Tibial nerve (tissue), 4 donors: ENCODE results near the gene SYT1. TPM values are rescaled to one million over a fixed set of nuclear protein-coding genes. Genes with fewer than 3 reads are reported as not detected.

Experiments used
- DNase-seq, 2 donors: peaks; one replicate each; pipeline ENCODE4 v3.0.0-alpha.2; 2019; ENCODE audit warnings: low spot score in 2 of 2
- H3K27ac ChIP-seq, 4 donors: fragments of 200-600 bp; sonication (generic) in 3 of 4; one replicate each; pipeline ENCODE4 v1.5.1; 2017 to 2019; ENCODE audit warnings: mild to moderate bottlenecking in 1 of 4
- H3K27me3 ChIP-seq, 2 donors: fragments of 200-600 bp; sonication (generic) in 1 of 2; one replicate each; pipeline versions ENCODE4 v1.5.1 to v1.6.0; 2017 to 2019
- H3K36me3 ChIP-seq, 3 donors: fragments of 200-600 bp; sonication (generic); one replicate each; pipeline ENCODE4 v1.5.1; 2018 to 2019
- H3K4me1 ChIP-seq, 4 donors: fragments of 200-600 bp; sonication (generic) in 3 of 4; one replicate each; pipeline ENCODE4 v1.5.1; 2017 to 2019
- H3K4me3 ChIP-seq, 4 donors: fragments of 200-600 bp; sonication (generic) in 3 of 4; one replicate each; pipeline ENCODE4 v1.5.1; 2017 to 2019; ENCODE audit warnings: mild to moderate bottlenecking in 1 of 4, moderate library complexity in 1 of 4
- H3K9me3 ChIP-seq, 4 donors: fragments of 200-600 bp; sonication (generic) in 3 of 4; one replicate each; pipeline ENCODE4 v1.5.1; 2017 to 2019
- EP300 ChIP-seq, 2 donors: sonication (generic); formaldehyde crosslinking; IDR thresholded peaks; one replicate each; pipeline ENCODE4 v1.6.1; 2017; ENCODE audit warnings: antibody characterized with exemption in 2 of 2, mild to moderate bottlenecking in 1 of 2
- POLR2A ChIP-seq, 2 donors: fragments of 450-650 bp; IDR thresholded peaks; one replicate each; pipeline ENCODE4 v1.6.1; 2017; ENCODE audit warnings: antibody characterized with exemption in 2 of 2, mild to moderate bottlenecking in 2 of 2, moderate library complexity in 2 of 2
- WGBS, 2 donors: methylation state at CpG; one replicate each; pipeline ENCODE4 v1.1.5; 2018; 5-methylcytosine and 5-hydroxymethylcytosine counted together
- total RNA-seq, 4 donors: library from RNA; depleted of rRNA; stranded (reverse); fragments of >200 nt; gene quantifications; one replicate each; pipeline ENCODE4 v1.1.0, GENCODE V29; 2016
- TF ChIP-seq, protein P1 (sequence below), 5 experiments: fragments of 200-600 bp in 3 of 5; fragments of 450-650 bp in 2 of 5; sonication (generic) in 3 of 5; IDR thresholded peaks; one replicate each; pipeline ENCODE4 v1.5.1; 2016 to 2019; ENCODE audit warnings: antibody characterized with exemption in 5 of 5, mild to moderate bottlenecking in 3 of 5, moderate library complexity in 2 of 5

The SYT1 gene
- total RNA-seq, 4 donors from 2014 or later, result 1.8 to 10.3 (median 4.7) TPM

DNA sequence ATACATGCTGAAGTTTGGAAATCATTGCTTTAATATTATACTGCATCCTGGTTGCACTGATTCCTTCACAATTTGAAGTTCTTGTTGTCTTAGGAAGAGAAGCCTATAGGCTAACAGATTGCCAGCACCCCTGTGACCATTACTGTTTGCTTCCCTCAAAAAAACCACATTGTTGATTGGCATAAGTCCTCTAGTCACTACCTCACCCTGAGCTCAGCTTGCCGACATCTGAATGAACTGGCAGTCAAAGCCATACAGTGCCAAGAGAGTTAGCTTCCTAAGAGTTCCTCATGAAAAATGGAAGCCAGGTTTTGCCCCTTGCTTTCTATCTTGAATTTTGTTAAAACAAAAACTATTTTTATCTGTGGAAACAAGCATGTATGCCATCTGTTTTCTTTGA is 276.1 kb downstream of the SYT1 start:
- TF ChIP-seq, protein P1, sequence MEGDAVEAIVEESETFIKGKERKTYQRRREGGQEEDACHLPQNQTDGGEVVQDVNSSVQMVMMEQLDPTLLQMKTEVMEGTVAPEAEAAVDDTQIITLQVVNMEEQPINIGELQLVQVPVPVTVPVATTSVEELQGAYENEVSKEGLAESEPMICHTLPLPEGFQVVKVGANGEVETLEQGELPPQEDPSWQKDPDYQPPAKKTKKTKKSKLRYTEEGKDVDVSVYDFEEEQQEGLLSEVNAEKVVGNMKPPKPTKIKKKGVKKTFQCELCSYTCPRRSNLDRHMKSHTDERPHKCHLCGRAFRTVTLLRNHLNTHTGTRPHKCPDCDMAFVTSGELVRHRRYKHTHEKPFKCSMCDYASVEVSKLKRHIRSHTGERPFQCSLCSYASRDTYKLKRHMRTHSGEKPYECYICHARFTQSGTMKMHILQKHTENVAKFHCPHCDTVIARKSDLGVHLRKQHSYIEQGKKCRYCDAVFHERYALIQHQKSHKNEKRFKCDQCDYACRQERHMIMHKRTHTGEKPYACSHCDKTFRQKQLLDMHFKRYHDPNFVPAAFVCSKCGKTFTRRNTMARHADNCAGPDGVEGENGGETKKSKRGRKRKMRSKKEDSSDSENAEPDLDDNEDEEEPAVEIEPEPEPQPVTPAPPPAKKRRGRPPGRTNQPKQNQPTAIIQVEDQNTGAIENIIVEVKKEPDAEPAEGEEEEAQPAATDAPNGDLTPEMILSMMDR (IDR thresholded peaks at IDR 0.05), result no peak
- TF ChIP-seq POLR2A (IDR thresholded peaks at IDR 0.05), result no peak
- no peak for TF ChIP-seq EP300 (IDR thresholded peaks at IDR 0.05)
- H3K9me3 ChIP-seq, result no peaks in the 10 kb centered on the region
- 76 to 95% methylated on average over 1 of the region's 1 CpG for WGBS, 2 donors
- no peak overlapping the region for H3K4me3 ChIP-seq
- no peaks in the 10 kb centered on the region for H3K27me3 ChIP-seq
- H3K4me1 ChIP-seq, result no peaks in the 10 kb centered on the region
- no peaks in the 10 kb centered on the region for H3K36me3 ChIP-seq
- no peak for DNase-seq
- no peak overlapping the region for H3K27ac ChIP-seq

GRCh38 chr12:79141776-79142175 is 277.2 kb downstream of the SYT1 start:
- H3K9me3 ChIP-seq, result no peaks in the 10 kb centered on the region
- no peak overlapping the region for H3K4me3 ChIP-seq
- no peak overlapping the region for H3K27ac ChIP-seq
- TF ChIP-seq POLR2A (IDR thresholded peaks at IDR 0.05) (no peak), EP300 (IDR thresholded peaks at IDR 0.05) (no peak)
- TF ChIP-seq, protein P1 (IDR thresholded peaks at IDR 0.05), result no peak
- H3K36me3 ChIP-seq, result no peaks in the 10 kb centered on the region
- H3K27me3 ChIP-seq, result no peaks in the 10 kb centered on the region
- H3K4me1 ChIP-seq, result no peaks in the 10 kb centered on the region
- 79 to 85% methylated on average over 2 of the region's 2 CpGs for WGBS, 2 donors
- DNase-seq, result no peak

- Histone ChIP-seq H3K36me3 (no peaks in the 10 kb centered on the region), H3K4me1 (no peaks in the 10 kb centered on the region), H3K9me3 (no peaks in the 10 kb centered on the region), H3K4me3 (no peak overlapping the region), H3K27me3 (no peaks in the 10 kb centered on the region), H3K27ac (no peak overlapping the region)
- TF ChIP-seq EP300 (IDR thresholded peaks at IDR 0.05) (no peak), POLR2A (IDR thresholded peaks at IDR 0.05) (no peak)
- TF ChIP-seq, protein P1 (IDR thresholded peaks at IDR 0.05), result no peak
- no peak for DNase-seq
- WGBS, 2 donors, result 74 to 76% methylated on average over 2 of the region's 2 CpGs
Observed at GRCh38 chr12:79143803-79144202, 279.2 kb downstream of the SYT1 start.

DNA sequence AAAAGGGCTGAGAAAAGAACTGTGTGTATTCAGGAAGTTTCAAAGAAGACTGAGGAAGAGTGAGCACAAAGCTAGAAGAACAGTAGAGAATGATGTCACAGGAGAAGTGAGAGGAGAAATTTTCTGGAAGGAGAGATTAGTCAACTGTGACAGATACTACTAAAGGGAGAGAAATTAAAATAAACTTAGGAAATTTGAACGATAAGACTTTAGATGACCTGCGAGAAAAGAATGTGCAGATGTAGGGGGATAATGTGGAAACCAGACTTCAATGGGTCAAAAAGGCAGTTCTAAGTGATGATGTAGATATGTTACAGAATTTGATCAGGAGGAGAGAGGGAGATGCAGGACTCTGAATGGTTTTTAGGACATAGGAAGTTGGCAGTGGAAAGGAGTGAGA is 287.4 kb downstream of the SYT1 start:
- no peak for DNase-seq
- WGBS, 2 donors, result 70 to 74% methylated on average over 2 of the region's 2 CpGs
- Histone ChIP-seq H3K4me1 (no peaks in the 10 kb centered on the region), H3K27ac (no peak overlapping the region), H3K9me3 (no peaks in the 10 kb centered on the region), H3K4me3 (no peak overlapping the region), H3K27me3 (no peaks in the 10 kb centered on the region), H3K36me3 (no peaks in the 10 kb centered on the region)
- TF ChIP-seq POLR2A (IDR thresholded peaks at IDR 0.05), result no peak
- TF ChIP-seq, protein P1 (IDR thresholded peaks at IDR 0.05), result no peak
- TF ChIP-seq EP300 (IDR thresholded peaks at IDR 0.05), result no peak

GRCh38 chr12:79155683-79156082 is 291.1 kb downstream of the SYT1 start:
- 37 to 46% methylated on average over 3 of the region's 3 CpGs for WGBS, 2 donors
- no peak overlapping the region for H3K27ac ChIP-seq
- H3K4me3 ChIP-seq, result no peak overlapping the region
- no peak for DNase-seq
- no peaks in the 10 kb centered on the region for H3K4me1 ChIP-seq
- no peaks in the 10 kb centered on the region for H3K27me3 ChIP-seq
- H3K9me3 ChIP-seq, result no peaks in the 10 kb centered on the region
- no peak for TF ChIP-seq POLR2A (IDR thresholded peaks at IDR 0.05)
- TF ChIP-seq, protein P1 (IDR thresholded peaks at IDR 0.05), result no peak
- TF ChIP-seq EP300 (IDR thresholded peaks at IDR 0.05), result no peak
- no peaks in the 10 kb centered on the region for H3K36me3 ChIP-seq
